CD4-positive, alpha-beta memory T cell (primary cell): ENCODE data around the gene TPPP. TPM values are rescaled to one million over a fixed set of nuclear protein-coding genes. Genes with fewer than 3 reads are reported as not detected.
"Not testable (repeated sequence)": the region's sequence is repeated elsewhere in the genome, so short reads cannot be mapped to it uniquely, and the experiment has no call there.

Experiments used
- CTCF ChIA-PET: fragments of 350-600 bp; sonication (Branson Sonifier 250); formaldehyde crosslinking; loops from one replicate; lab custom pipeline; 2021; ENCODE audit warnings: inconsistent platforms; ENCODE audit not compliant: partially characterized antibody; lab: Charles Lee
- POLR2A ChIA-PET: fragments of 350-600 bp; sonication (Branson Sonifier 250); formaldehyde crosslinking; loops from one replicate; lab custom pipeline; 2021; ENCODE audit not compliant: partially characterized antibody; lab: Charles Lee
- DNase-seq, 5 donors: peaks; one replicate each; pipeline versions ENCODE4 v3.0.0 to v3.0.0-alpha.2; 2020 to 2022; ENCODE audit warnings: mixed read lengths in 1 of 5
- H3K27ac ChIP-seq: one replicate; pipeline ENCODE4 v1.7.0; 2013; ENCODE audit warnings: low read depth, low read length
- H3K27me3 ChIP-seq: 2 replicates; pipeline ENCODE4 v1.7.0; 2013; ENCODE audit warnings: mild to moderate bottlenecking, low read length, moderate library complexity; ENCODE audit not compliant: insufficient read depth
- H3K36me3 ChIP-seq: 2 replicates; pipeline ENCODE4 v1.7.0; 2013; ENCODE audit warnings: mild to moderate bottlenecking, low read length, moderate library complexity; ENCODE audit not compliant: insufficient read depth
- H3K4me1 ChIP-seq: 2 replicates; pipeline ENCODE4 v1.7.0; 2013; ENCODE audit warnings: mild to moderate bottlenecking, low read length, moderate library complexity; ENCODE audit not compliant: insufficient read depth
- H3K4me3 ChIP-seq, 2 donors: one replicate each; pipeline ENCODE4 v1.7.0; 2013; ENCODE audit warnings: low read length in 2 of 2, mild to moderate bottlenecking in 1 of 2
- H3K9me3 ChIP-seq, 2 donors: one replicate each; pipeline ENCODE4 v1.7.0; 2013; ENCODE audit warnings: low read length in 2 of 2, control low read depth in 1 of 2; ENCODE audit not compliant: control insufficient read depth in 1 of 2
- H3K27ac Mint-ChIP-seq, 7 donors: one replicate each; pipeline ENCODE4 v1.8.0; 2020 to 2021; ENCODE audit warnings: mixed read lengths in 7 of 7, mild to moderate bottlenecking in 6 of 7, inconsistent platforms in 3 of 7, moderate library complexity in 3 of 7
- H3K27me3 Mint-ChIP-seq, 2 donors: one replicate each; pipeline ENCODE4 v1.8.0; 2020 to 2021; ENCODE audit warnings: mixed read lengths in 2 of 2
- H3K36me3 Mint-ChIP-seq, 2 donors: one replicate each; pipeline ENCODE4 v1.8.0; 2020 to 2021; ENCODE audit warnings: mixed read lengths in 2 of 2, inconsistent platforms in 1 of 2, mild to moderate bottlenecking in 1 of 2
- H3K4me1 Mint-ChIP-seq, 4 donors: one replicate each; pipeline ENCODE4 v1.8.0; 2020 to 2021; ENCODE audit warnings: mixed read lengths in 4 of 4, mild to moderate bottlenecking in 1 of 4
- H3K4me3 Mint-ChIP-seq, 8 donors: one replicate each; pipeline ENCODE4 v1.8.0; 2020 to 2021; ENCODE audit warnings: mixed read lengths in 8 of 8, mild to moderate bottlenecking in 7 of 8, moderate library complexity in 6 of 8, inconsistent platforms in 3 of 8
- H3K9me3 Mint-ChIP-seq, 8 donors: one replicate each; pipeline ENCODE4 v1.8.0; 2020 to 2021; ENCODE audit warnings: mixed read lengths in 8 of 8, mild to moderate bottlenecking in 5 of 8, inconsistent platforms in 3 of 8, moderate library complexity in 1 of 8
- intact Hi-C: fragments of 100-400 bp; cut with micrococcal nuclease; formaldehyde crosslinking; loops from one replicate; pipeline ENCODE4 v1.15.1; 2023
- polyA plus RNA-seq, 2 donors: library from polyadenylated mRNA; unstranded; fragments of 300-500 nt; fragmentation: Illumina TruSeq; gene quantifications; one replicate each; pipeline ENCODE4 v1.2.3, GENCODE V29; 2021
- total RNA-seq, 2 experiments: library from RNA; stranded (reverse); gene quantifications; one replicate each; pipeline ENCODE4 v1.2.3, GENCODE V29; 2021

Gene TPPP
- total and polyA plus RNA-seq, 4 experiments from 2014 or later = 0.36 to 3.3 (median 1.1) TPM

DNA sequence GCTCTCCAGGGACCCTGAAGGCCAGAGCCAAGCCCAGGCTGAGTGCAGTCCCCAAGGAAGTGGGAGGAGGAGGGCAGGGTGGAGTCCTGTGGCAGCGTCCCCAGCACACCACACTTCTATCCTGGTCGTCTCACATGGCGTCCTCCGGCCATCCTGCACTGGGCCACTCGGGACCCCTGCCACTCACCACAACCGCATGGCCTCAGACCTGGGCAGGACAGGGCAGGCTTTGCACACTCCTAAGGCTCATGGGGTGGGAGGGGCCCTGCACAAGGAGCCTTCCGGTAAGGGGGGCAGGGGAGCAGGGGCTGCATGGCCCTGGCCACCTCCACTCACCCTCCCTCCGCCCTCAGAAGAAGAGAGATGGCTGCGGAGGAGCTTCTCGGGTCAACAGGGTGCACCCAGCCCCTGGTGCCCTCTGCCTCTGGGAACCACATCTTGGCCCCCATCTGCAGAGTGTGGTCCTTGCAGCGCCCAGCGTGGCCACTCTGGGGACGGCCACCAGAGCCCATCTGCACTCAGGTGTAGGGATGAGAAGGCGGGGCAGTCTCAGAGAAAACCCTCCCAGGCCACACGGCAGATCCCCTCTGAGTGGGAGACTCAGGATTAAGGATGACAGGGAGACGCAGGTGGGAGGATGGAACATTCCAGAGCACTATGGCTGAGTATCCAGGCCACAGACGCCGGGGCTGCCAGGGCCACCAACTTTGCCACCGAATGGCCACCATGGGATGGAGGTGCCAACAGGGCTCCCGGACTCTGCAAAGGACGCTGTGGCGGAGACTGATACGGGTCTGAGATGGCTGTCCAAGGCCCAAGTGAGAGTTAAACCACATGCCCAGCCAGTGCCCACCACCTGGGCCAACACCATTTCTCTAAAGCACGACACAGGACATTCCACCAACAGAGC, 7.6 kb downstream of the TPPP start:
- no peaks in the 10 kb centered on the region for H3K36me3 Mint-ChIP-seq
- H3K4me1 Mint-ChIP-seq = no peaks in the 10 kb centered on the region
- ChIA-PET CTCF (no interaction called here), POLR2A (no interaction called here)
- Histone ChIP-seq H3K4me3 (no peak overlapping the region), H3K4me1 (no peaks in the 10 kb centered on the region), H3K27ac (no peak overlapping the region), H3K36me3 (no peaks in the 10 kb centered on the region), H3K27me3 (no peaks in the 10 kb centered on the region), H3K9me3 (no peaks in the 10 kb centered on the region)
- DNase-seq = peak in 1 of 5 donors; percentile 33
- H3K9me3 Mint-ChIP-seq = no peaks in the 10 kb centered on the region
- no peaks in the 10 kb centered on the region for H3K27me3 Mint-ChIP-seq
- intact Hi-C loops = no loop called here
- peak overlapping the region in 1 of 7 donors; percentile 22 for H3K27ac Mint-ChIP-seq
- H3K4me3 Mint-ChIP-seq = no peak overlapping the region

DNA sequence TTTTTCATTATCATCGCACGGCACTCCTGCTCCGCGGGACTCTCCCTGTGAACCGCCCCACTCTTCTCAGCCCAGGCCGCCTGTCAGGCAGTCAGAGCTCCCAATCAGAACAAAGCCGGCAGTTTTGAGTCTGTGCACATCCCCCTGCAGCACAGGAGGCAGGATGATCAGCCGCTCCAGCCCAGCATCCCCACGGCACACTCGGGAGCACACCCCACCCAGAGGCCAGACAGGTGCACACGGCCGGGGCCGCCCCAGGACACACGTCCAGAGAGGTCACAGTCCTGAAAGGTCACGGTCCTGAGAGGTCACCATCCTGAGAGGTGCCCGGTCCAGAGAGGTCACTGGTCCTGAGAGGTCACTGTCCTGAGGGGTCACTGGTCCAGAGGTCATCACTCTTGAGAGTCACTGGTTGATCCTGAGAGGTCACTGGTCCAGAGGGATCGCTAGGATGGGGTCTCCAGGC, 8.4 kb downstream of the TPPP start:
- Mint-ChIP-seq H3K27ac (no peak overlapping the region), H3K36me3 (no peaks in the 10 kb centered on the region), H3K9me3 (no peaks in the 10 kb centered on the region), H3K4me3 (no peak overlapping the region), H3K4me1 (no peaks in the 10 kb centered on the region), H3K27me3 (no peaks in the 10 kb centered on the region)
- no peak overlapping the region for H3K4me3 ChIP-seq
- no peak overlapping the region for H3K27ac ChIP-seq
- DNase-seq = peak in 1 of 5 donors; percentile 14
- no peaks in the 10 kb centered on the region for H3K9me3 ChIP-seq
- intact Hi-C loops = no loop called here
- no peaks in the 10 kb centered on the region for H3K27me3 ChIP-seq
- ChIA-PET CTCF (no interaction called here), POLR2A (no interaction called here)
- no peaks in the 10 kb centered on the region for H3K4me1 ChIP-seq
- H3K36me3 ChIP-seq = no peaks in the 10 kb centered on the region

DNA sequence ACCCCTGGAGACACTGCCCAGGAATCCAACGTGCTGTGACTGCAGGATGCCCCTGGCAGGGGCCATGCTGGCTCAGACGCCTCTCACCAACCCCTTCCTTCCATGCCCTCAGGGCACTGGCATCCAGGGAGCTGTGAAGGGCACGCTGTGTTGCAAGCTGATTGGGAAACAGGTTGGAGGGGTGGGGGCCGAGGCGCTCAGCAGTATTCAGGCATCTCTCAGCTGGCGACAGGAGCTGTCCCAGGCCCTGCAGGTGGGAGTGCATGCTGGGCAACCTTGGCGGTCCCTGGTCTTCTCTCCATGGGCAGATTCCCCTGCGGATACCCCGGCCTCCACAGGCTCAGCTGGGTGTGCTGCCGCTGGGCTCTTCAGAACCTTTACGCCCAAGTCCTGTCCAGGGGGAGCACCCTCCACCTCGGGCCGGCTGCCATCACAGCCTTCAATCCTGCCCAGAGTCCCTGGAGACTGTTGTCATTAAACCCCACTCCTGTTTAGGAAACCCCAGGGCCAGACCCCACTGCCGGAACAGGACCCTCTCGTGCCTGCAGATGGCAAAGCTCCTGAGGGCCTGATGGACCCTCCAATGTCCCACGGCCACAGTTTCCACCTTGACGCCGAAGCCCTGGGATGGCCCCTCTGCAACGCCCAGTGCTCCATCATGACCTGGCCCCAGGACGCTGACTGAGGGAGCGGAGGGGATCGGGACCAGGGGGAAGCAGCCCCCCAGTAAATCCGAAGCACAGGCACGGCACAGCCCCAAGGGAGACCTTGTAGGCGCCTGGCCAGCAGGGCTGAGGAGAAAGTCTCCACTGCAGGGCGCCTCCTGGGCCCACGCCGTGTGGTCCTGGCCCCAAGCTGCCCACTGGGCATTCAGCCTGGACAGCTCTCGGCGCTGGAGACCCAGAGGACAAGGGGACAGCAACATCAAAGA, 9.3 kb downstream of the TPPP start:
- no peaks in the 10 kb centered on the region for H3K4me1 Mint-ChIP-seq
- DNase-seq = peak in 1 of 5 donors; percentile 31
- ChIA-PET POLR2A (no interaction called here), CTCF (no interaction called here)
- no peak overlapping the region for H3K27ac ChIP-seq
- intact Hi-C loops = no loop called here
- no peaks in the 10 kb centered on the region for H3K9me3 ChIP-seq
- no peaks in the 10 kb centered on the region for H3K4me1 ChIP-seq
- H3K36me3 ChIP-seq = no peaks in the 10 kb centered on the region
- no peaks in the 10 kb centered on the region for H3K27me3 Mint-ChIP-seq
- H3K4me3 Mint-ChIP-seq = no peak overlapping the region
- H3K4me3 ChIP-seq = no peak overlapping the region
- no peaks in the 10 kb centered on the region for H3K9me3 Mint-ChIP-seq
- H3K27me3 ChIP-seq = no peaks in the 10 kb centered on the region
- no peaks in the 10 kb centered on the region for H3K36me3 Mint-ChIP-seq
- no peak overlapping the region for H3K27ac Mint-ChIP-seq

DNA sequence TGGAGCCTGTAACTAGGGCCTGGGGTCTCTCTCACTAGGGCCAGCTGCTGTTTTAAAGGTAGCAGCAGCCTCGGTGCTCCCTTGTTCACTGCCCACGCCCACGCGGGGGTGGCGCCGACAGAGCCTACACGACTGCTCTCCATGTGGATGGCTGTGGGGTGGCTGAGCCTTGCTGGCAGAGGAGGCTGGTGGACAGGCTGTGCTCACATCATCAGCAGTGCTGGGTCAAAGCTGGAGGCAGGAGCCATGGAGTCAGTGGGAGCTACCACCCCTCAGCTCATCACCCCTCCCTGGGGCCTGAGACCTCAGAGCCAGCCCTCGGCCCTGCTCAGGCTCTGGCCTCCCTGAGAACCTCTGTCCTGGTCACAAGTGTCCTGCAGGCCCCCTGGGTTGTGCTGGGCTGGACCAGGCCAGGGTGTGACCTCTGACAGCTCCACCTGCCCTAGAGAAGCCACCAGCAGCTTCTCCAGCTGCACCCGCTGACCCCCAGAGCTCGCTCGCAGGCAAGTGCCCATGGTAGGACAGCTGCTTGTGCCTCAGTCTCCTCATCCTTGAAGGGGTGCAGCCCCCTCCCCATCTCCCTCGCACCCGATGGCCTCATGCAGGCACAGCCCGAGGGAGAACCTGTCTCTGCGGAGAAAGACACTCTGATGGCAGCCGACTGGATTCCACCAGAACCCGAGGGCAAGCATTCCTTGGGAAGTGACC, 10.3 kb downstream of the TPPP start:
- Mint-ChIP-seq H3K27ac (peak overlapping the region in 1 of 7 donors; percentile 36), H3K4me3 (peak overlapping the region in 1 of 8 donors; percentile 22)
- H3K4me3 ChIP-seq, intact Hi-C loops, H3K4me1 Mint-ChIP-seq, CTCF ChIA-PET, H3K27me3 Mint-ChIP-seq, H3K9me3 ChIP-seq, H3K36me3 ChIP-seq, H3K27me3 ChIP-seq, POLR2A ChIA-PET, H3K36me3 Mint-ChIP-seq, H3K4me1 ChIP-seq, H3K27ac ChIP-seq, H3K9me3 Mint-ChIP-seq: not testable (repeated sequence)
- DNase-seq = peak in 1 of 5 donors; percentile 22

DNA sequence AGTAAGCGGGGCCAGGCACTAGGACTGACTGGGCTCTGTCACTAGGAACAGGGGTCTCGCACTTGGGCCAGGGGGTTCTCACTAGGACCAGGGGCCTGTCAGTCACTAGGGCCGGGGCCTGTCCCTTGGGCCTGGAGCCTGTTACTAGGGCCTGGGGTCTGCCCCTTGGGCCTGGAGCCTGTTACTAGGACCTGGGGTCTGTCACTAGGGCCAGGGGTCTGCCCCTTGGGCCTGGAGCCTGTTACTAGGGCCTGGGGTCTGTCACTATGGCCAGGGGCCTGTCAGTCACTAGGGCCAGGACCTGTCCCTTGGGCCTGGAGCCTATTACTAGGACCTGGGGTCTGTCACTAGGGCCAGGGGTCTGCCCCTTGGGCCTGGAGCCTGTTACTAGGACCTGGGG, 10.9 kb downstream of the TPPP start:
- H3K4me1 ChIP-seq, H3K36me3 Mint-ChIP-seq, H3K4me3 ChIP-seq, H3K27ac Mint-ChIP-seq, CTCF ChIA-PET, intact Hi-C loops, H3K4me3 Mint-ChIP-seq, H3K36me3 ChIP-seq, H3K27ac ChIP-seq, POLR2A ChIA-PET, H3K27me3 Mint-ChIP-seq, H3K9me3 ChIP-seq, H3K9me3 Mint-ChIP-seq, H3K27me3 ChIP-seq, H3K4me1 Mint-ChIP-seq: not testable (repeated sequence)
- peak in 1 of 5 donors; percentile 10 for DNase-seq

DNA sequence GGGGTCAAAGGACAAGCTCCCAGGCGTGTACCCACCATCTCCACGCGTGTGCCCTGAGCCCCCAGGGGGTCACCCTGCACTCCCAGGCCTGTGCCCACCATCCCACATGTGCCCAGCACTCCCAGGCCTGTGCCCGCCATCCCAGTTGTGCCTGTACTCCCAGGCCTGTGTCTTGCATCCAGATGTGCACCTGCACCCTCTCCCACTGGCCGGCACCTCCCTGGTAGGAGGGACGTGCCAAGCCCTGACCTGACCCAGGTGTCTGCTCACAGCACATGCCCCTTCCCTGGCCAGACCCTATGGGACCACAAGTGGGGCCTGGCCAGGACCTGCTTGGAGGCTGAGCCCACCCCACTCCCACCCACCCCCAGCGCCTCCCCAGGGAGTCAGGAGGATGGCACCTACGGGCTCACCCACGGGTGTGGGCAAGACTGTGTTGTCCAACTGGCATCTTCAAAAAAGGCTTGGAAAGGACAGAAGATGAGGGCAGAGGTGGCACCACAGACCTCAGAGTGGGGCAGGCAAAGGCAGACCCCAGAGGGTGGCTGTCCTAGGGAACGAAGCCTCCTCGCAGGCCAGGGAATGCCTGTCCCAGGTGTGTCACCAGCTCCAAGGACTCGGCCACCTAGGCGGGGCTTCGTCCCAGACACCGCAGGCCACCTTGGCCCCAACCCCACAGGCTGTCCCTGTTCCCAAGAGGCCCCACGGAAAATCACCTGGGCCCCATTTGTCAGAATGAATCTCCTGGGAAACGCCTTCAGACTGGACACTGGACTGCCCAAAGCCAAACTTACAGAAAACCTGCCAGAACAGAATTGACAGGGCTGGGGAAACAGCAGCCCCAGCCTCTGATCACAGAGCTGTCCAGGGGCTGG, 11.6 kb downstream of the TPPP start:
- H3K36me3 Mint-ChIP-seq, H3K27me3 Mint-ChIP-seq, H3K27me3 ChIP-seq, H3K4me1 Mint-ChIP-seq, H3K4me1 ChIP-seq, H3K27ac Mint-ChIP-seq, H3K4me3 ChIP-seq, POLR2A ChIA-PET, H3K36me3 ChIP-seq, CTCF ChIA-PET, H3K9me3 Mint-ChIP-seq, H3K4me3 Mint-ChIP-seq, H3K27ac ChIP-seq, intact Hi-C loops, H3K9me3 ChIP-seq: not testable (repeated sequence)
- peak in 1 of 5 donors; percentile 12 for DNase-seq
